AG09319 (cell line): ENCODE data around the gene RCE1.
A peak's percentile ranks its signal among the peaks of the same experiment; 100 is the strongest.

ENCODE experiments used
- DNase-seq: peaks from one replicate; pipeline ENCODE4 v3.0.0-alpha.2; 2010; ENCODE audit warnings: low read depth; ENCODE audit errors: extremely low read depth
- CTCF ChIP-seq: IDR thresholded peaks from 2 replicates; pipeline ENCODE4 v1.5.1; 2011; ENCODE audit warnings: low read depth, mild to moderate bottlenecking, inconsistent platforms, low read length, moderate library complexity

The RCE1 gene

GRCh38 chr11:66879999-66880398, 36.8 kb downstream of the RCE1 start:
- TF ChIP-seq CTCF = no peak
- DNase-seq = no peak

GRCh38 chr11:66880496-66881450, 37.5 kb downstream of the RCE1 start:
- no peak for TF ChIP-seq CTCF
- no peak for DNase-seq

GRCh38 chr11:66881451-66881835, 38.2 kb downstream of the RCE1 start:
- no peak for DNase-seq
- TF ChIP-seq CTCF = no peak

- no peak for TF ChIP-seq CTCF
- no peak for DNase-seq
Observed at GRCh38 chr11:66881927-66882452, 38.7 kb downstream of the RCE1 start.

- no peak for TF ChIP-seq CTCF
- DNase-seq = no peak
Observed at GRCh38 chr11:66882561-66883015, 39.3 kb downstream of the RCE1 start.

- TF ChIP-seq CTCF = peak; percentile 61
- no peak for DNase-seq
Observed at GRCh38 chr11:66883016-66883965, 40.0 kb downstream of the RCE1 start.
